Cortex of kidney (tissue), 1 donor: ENCODE measurements around the gene ARSB.
"Not testable (repeated sequence)": the region's sequence is repeated elsewhere in the genome, so short reads cannot be mapped to it uniquely, and the experiment has no call there.

Experiments used
- DNase-seq: peaks from one replicate; lab custom pipeline; 2025; lab: John Stamatoyannopoulos, UW

ARSB gene

GRCh38 chr5:78747705-78748359, 237.3 kb downstream of the ARSB start:
- no peak for DNase-seq

GRCh38 chr5:78747055-78747454, 238.1 kb downstream of the ARSB start:
- DNase-seq, result no peak

- DNase-seq, result no peak
Observed at GRCh38 chr5:78746021-78746770, 238.9 kb downstream of the ARSB start.

- DNase-seq, result no peak
Observed at GRCh38 chr5:78744951-78745534, 240.1 kb downstream of the ARSB start.

- DNase-seq, result no peak
Observed at GRCh38 chr5:78741019-78741418, 244.1 kb downstream of the ARSB start.

GRCh38 chr5:78738693-78739300, 246.3 kb downstream of the ARSB start:
- DNase-seq, result no peak

GRCh38 chr5:78738104-78738503, 247.0 kb downstream of the ARSB start:
- DNase-seq, result no peak

GRCh38 chr5:78735834-78736463, 249.2 kb downstream of the ARSB start:
- no peak for DNase-seq

- DNase-seq, result no peak
Observed at GRCh38 chr5:78734950-78735349, 250.2 kb downstream of the ARSB start.

- no peak for DNase-seq
Observed at GRCh38 chr5:78734094-78734845, 250.8 kb downstream of the ARSB start.

GRCh38 chr5:78732721-78733120, 252.4 kb downstream of the ARSB start:
- not testable (repeated sequence) for DNase-seq

- DNase-seq, result no peak
Observed at GRCh38 chr5:78731884-78732283, 253.2 kb downstream of the ARSB start.

GRCh38 chr5:78730300-78731094, 254.6 kb downstream of the ARSB start:
- no peak for DNase-seq

GRCh38 chr5:78727786-78728761, 257.0 kb downstream of the ARSB start:
- no peak for DNase-seq
